Measurements from ENCODE around the gene RNF222. TPM values are rescaled to one million over a fixed set of nuclear protein-coding genes. Genes with fewer than 3 reads are reported as not detected.
A peak's percentile ranks its signal among the peaks of the same experiment; 100 is the strongest.
"Not testable (repeated sequence)": the region's sequence is repeated elsewhere in the genome, so short reads cannot be mapped to it uniquely, and the experiment has no call there.

Gene RNF222
- total and polyA plus RNA-seq, 7 donors: 0.03 TPM; not detected in 6

- intact Hi-C loops (cut with DNase I): no loop called here
- 66 to 82% methylated on average over 5 of the region's 5 CpGs for WGBS, 2 donors
- peak overlapping the region in 1 of 4 donors; percentile 52 for H3K27ac ChIP-seq
- H3K27me3 ChIP-seq: no peaks in the 10 kb centered on the region
- H3K4me3 ChIP-seq: no peak overlapping the region
- no peak for DNase-seq
- no peak for TF ChIP-seq CTCF (IDR thresholded peaks at IDR 0.05)
- TF ChIP-seq POLR2AphosphoS5 (IDR thresholded peaks at IDR 0.05): peak in 2 of 4 donors; percentile 37 to 52
- H3K4me1 ChIP-seq: peaks cover 0 to 15% (median 0%) of the 10 kb centered on the region in 4 donors
- H3K9me3 ChIP-seq: no peaks in the 10 kb centered on the region
- no peaks in the 10 kb centered on the region for H3K36me3 ChIP-seq
Observed at GRCh38 chr17:8359769-8360168, 37.9 kb downstream of the RNF222 start.

- Histone ChIP-seq H3K27ac (no peak overlapping the region), H3K36me3 (no peaks in the 10 kb centered on the region), H3K4me1 (peaks cover 0 to 12% (median 0%) of the 10 kb centered on the region in 4 donors), H3K4me3 (no peak overlapping the region), H3K9me3 (no peaks in the 10 kb centered on the region), H3K27me3 (no peaks in the 10 kb centered on the region)
- TF ChIP-seq POLR2A (IDR thresholded peaks at IDR 0.05) (no peak), EP300 (IDR thresholded peaks at IDR 0.05) (no peak), CTCF (IDR thresholded peaks at IDR 0.05) (no peak), POLR2AphosphoS5 (IDR thresholded peaks at IDR 0.05) (no peak)
- WGBS, 2 donors: 96 to 97% methylated on average over 3 of the region's 3 CpGs
- DNase-seq: no peak
- intact Hi-C loops (cut with DNase I): no loop called here
Observed at GRCh38 chr17:8357910-8358309, 39.7 kb downstream of the RNF222 start.

GRCh38 chr17:8354236-8354635, 43.4 kb downstream of the RNF222 start:
- Histone ChIP-seq H3K36me3 (no peaks in the 10 kb centered on the region), H3K4me3 (no peak overlapping the region), H3K27ac (no peak overlapping the region), H3K27me3 (no peaks in the 10 kb centered on the region), H3K4me1 (no peaks in the 10 kb centered on the region), H3K9me3 (no peaks in the 10 kb centered on the region)
- intact Hi-C loops (cut with DNase I): no loop called here
- DNase-seq: no peak
- 79% methylated on average over 8 of the region's 8 CpGs for WGBS, 2 donors
- TF ChIP-seq EP300 (IDR thresholded peaks at IDR 0.05) (no peak), CTCF (IDR thresholded peaks at IDR 0.05) (no peak), POLR2A (IDR thresholded peaks at IDR 0.05) (no peak), POLR2AphosphoS5 (IDR thresholded peaks at IDR 0.05) (no peak)

- TF ChIP-seq POLR2A (IDR thresholded peaks at IDR 0.05): no peak
- no peak for TF ChIP-seq EP300 (IDR thresholded peaks at IDR 0.05)
- no peak for TF ChIP-seq CTCF (IDR thresholded peaks at IDR 0.05)
- no peak for TF ChIP-seq POLR2AphosphoS5 (IDR thresholded peaks at IDR 0.05)
Observed at GRCh38 chr17:8353736-8354135, 43.9 kb downstream of the RNF222 start.

GRCh38 chr17:8350339-8350738, 47.3 kb downstream of the RNF222 start:
- H3K27me3 ChIP-seq: peaks cover 0 to 16% (median 5%) of the 10 kb centered on the region in 3 donors
- no peak overlapping the region for H3K4me3 ChIP-seq
- H3K27ac ChIP-seq: no peak overlapping the region
- H3K9me3 ChIP-seq: no peaks in the 10 kb centered on the region
- DNase-seq: no peak
- intact Hi-C loops (cut with DNase I): no loop called here
- 85 to 86% methylated on average over 7 of the region's 7 CpGs for WGBS, 2 donors
- H3K36me3 ChIP-seq: no peaks in the 10 kb centered on the region
- TF ChIP-seq EP300 (IDR thresholded peaks at IDR 0.05) (no peak), POLR2A (IDR thresholded peaks at IDR 0.05) (no peak), POLR2AphosphoS5 (IDR thresholded peaks at IDR 0.05) (no peak)
- H3K4me1 ChIP-seq: no peaks in the 10 kb centered on the region

More at GRCh38 chr17:8353736-8354135, 43.9 kb downstream of the RNF222 start:
- intact Hi-C loops (cut with DNase I): no loop called here
- H3K36me3 ChIP-seq: no peaks in the 10 kb centered on the region
- H3K27me3 ChIP-seq: no peaks in the 10 kb centered on the region
- DNase-seq: no peak
- no peak overlapping the region for H3K4me3 ChIP-seq
- H3K9me3 ChIP-seq: no peaks in the 10 kb centered on the region
- H3K4me1 ChIP-seq: no peaks in the 10 kb centered on the region
- H3K27ac ChIP-seq: no peak overlapping the region
- WGBS, 2 donors: 80 to 85% methylated on average over 7 of the region's 7 CpGs

- 54 to 62% methylated on average over 25 of the region's 25 CpGs for WGBS, 2 donors
- not testable (repeated sequence) for H3K27ac ChIP-seq
Observed at GRCh38 chr17:8347001-8347400, 50.6 kb downstream of the RNF222 start.

More at GRCh38 chr17:8347001-8347400, 50.6 kb downstream of the RNF222 start:
- H3K36me3 ChIP-seq; H3K9me3 ChIP-seq; DNase-seq; H3K4me1 ChIP-seq; intact Hi-C loops (cut with DNase I): not testable (repeated sequence)
- peaks cover 0 to 16% (median 5%) of the 10 kb centered on the region in 3 donors for H3K27me3 ChIP-seq
- H3K4me3 ChIP-seq: peak overlapping the region in 1 of 4 donors; percentile 17
